GM12874 (cell line): ENCODE results near the gene YDJC.

Experiments
- CTCF ChIP-seq: IDR thresholded peaks from 2 replicates; pipeline ENCODE4 v1.5.1; 2011; ENCODE audit warnings: low read depth, mild to moderate bottlenecking, control low read depth, low read length, moderate library complexity; ENCODE audit not compliant: insufficient read depth

Gene YDJC, protein sequence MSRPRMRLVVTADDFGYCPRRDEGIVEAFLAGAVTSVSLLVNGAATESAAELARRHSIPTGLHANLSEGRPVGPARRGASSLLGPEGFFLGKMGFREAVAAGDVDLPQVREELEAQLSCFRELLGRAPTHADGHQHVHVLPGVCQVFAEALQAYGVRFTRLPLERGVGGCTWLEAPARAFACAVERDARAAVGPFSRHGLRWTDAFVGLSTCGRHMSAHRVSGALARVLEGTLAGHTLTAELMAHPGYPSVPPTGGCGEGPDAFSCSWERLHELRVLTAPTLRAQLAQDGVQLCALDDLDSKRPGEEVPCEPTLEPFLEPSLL

GRCh38 chr22:21629255-21630149 lies at the start of gene YDJC:
Gene YDJC (minus strand): TSS chr22:21630022. CDS start chr22:21630014, 8 bp downstream.
- TF ChIP-seq CTCF, result peak; percentile 83

DNA sequence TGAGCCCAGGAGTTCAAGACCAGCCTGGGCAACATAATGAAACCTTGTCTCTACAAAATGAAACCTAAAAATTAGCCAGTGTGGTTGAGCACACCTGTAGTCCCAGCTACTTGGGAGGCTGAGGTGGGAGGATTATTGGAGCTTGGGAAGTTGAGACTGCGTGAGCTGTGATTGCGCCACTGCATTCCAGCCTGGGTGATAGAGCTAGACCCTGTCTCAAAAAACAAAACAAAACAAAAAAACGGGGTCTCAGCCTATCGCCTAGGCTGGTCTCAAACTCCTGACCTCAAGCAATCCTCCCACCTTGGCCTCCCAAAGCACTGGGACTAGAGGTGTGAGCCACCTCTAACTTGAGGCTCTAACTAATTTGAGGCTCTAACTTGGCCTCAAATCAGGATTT lies 49.6 kb upstream of the YDJC start:
- TF ChIP-seq CTCF, result no peak

DNA sequence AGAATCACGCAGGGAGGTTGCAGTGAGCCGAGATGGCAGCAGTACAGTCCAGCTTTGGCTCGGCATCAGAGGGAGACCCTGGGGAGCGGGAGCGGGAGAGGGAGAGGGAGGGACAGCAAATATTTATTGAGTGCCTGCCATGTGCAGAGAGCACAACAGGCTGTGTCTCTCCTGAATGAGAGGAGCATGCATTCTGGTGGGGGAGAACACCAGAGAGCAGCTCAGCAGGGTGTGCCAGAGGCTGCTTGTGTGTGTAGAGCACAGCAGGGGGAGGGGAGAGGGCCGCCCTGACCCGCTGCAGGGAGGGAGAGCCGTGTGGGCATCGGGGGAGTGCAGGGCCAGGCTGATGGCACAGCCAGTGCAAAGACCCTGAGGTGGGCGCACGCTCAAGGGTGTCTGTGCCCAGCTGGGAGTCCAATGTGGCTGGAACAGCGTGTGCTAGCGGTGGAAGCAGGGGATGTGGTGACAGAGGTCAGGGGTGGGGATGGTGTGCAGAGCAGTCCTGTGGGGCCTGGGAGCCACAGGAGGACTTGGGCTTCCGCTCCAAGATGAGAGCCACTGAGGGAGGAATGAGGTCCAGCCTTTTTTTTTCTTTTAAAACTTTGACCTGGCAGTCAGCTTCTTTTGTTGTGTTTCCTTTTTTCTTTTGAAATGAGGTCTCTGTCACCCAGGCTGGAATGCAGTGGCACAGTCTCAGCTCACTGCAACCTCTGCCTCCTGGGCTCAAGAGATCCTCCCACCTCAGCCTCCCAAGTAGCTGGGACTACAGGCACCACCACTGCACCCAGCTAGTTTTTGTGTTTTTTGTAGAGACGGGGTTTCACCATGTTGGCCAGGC lies 48.0 kb upstream of the YDJC start:
- no peak for TF ChIP-seq CTCF

- no peak for TF ChIP-seq CTCF
Measured at GRCh38 chr22:21674638-21675245, 44.9 kb upstream of the YDJC start.

DNA sequence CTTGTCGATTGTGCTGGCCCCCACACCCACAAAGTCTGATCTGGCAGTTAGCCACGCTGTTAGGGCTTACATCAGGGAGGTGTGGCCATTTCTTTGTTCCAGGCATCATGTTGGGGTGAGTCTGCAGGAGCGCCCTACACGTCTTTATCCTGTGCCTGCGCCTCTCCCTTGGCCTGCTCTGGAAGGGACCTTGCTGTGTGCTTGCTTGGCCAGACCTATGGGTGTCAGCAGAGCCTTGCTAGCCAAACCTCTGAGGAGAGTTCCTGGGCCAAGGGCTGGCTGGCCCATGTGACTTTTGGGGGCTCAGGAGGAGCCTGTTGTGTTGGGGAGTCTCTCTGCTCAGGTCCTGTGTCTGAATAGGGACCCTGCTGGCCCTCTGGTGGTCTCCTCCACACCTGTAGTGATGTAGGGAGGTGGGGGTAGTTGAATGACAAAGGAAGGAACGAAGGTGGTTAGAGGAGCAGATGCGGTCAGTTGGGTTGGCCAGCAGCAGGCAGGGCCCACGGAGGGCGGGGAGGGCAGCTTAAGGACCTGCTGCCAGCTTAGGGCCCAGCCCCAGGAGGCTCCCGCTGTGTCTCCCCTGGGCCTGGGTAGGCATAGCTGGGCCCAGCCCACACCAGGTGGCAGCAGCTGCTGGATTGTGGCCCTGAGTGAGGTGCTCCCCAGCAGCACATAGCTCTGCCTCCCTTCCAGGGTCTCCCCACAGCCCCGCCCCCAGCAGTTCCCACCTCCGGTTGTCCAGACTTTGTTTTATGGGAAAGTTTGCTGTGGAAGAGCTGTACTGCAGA lies 43.9 kb upstream of the YDJC start:
- no peak for TF ChIP-seq CTCF

GRCh38 chr22:21672107-21672629 lies 42.3 kb upstream of the YDJC start:
- TF ChIP-seq CTCF, result no peak
